Mononuclear cell (primary cell): Measurements from ENCODE around the gene PLEKHG5. TPM values are rescaled to one million over a fixed set of nuclear protein-coding genes. Genes with fewer than 3 reads are reported as not detected.
"Not testable (repeated sequence)": the region's sequence is repeated elsewhere in the genome, so short reads cannot be mapped to it uniquely, and the experiment has no call there.

Experiments used
- H3K27me3 ChIP-seq: 2 replicates; pipeline ENCODE4 v1.6.0; 2011; ENCODE audit warnings: low read length, control low read depth; ENCODE audit not compliant: insufficient read depth
- H3K4me1 ChIP-seq: 2 replicates; pipeline ENCODE4 v1.5.1; 2011; ENCODE audit warnings: mild to moderate bottlenecking, low read length, control low read depth; ENCODE audit not compliant: insufficient read depth
- H3K4me3 ChIP-seq: 2 replicates; pipeline ENCODE4 v1.5.1; 2011; ENCODE audit warnings: mild to moderate bottlenecking, low read length, moderate library complexity
- H3K9me3 ChIP-seq: 2 replicates; pipeline ENCODE4 v1.5.1; 2011; ENCODE audit warnings: low read depth, mild to moderate bottlenecking, control low read depth, low read length
- total RNA-seq: library from RNA; depleted of rRNA; stranded (reverse); fragments of >200 nt; gene quantifications from one replicate; pipeline ENCODE4 v1.2.3, GENCODE V29; 2012

The PLEKHG5 gene
- total RNA-seq, 1 donor, result 2.1 TPM

DNA sequence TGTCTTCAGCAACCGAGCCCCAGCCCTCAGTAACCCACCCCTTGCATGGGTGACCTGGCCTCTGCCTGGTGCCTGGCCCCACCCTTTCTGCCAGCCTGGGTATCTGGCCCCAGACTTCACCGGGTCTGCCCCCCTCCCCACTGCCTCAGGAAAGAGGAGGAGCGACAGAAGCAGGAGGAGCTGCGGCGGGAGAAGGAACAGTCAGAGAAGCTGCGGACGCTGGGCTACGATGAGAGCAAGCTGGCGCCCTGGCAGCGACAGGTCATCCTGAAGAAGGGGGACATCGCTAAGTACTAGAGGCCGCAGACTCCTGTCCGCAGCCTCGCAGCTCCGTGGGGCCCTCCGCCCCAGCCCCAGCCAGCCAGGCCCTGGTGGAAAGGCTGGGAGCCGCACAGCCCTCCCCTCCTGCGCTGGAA, 31.6 kb downstream of the PLEKHG5 start:
- Histone ChIP-seq H3K4me3 (peak overlapping the region; percentile 16), H3K4me1 (peaks cover 28% of the 10 kb centered on the region), H3K27me3 (no peaks in the 10 kb centered on the region), H3K9me3 (no peaks in the 10 kb centered on the region)

DNA sequence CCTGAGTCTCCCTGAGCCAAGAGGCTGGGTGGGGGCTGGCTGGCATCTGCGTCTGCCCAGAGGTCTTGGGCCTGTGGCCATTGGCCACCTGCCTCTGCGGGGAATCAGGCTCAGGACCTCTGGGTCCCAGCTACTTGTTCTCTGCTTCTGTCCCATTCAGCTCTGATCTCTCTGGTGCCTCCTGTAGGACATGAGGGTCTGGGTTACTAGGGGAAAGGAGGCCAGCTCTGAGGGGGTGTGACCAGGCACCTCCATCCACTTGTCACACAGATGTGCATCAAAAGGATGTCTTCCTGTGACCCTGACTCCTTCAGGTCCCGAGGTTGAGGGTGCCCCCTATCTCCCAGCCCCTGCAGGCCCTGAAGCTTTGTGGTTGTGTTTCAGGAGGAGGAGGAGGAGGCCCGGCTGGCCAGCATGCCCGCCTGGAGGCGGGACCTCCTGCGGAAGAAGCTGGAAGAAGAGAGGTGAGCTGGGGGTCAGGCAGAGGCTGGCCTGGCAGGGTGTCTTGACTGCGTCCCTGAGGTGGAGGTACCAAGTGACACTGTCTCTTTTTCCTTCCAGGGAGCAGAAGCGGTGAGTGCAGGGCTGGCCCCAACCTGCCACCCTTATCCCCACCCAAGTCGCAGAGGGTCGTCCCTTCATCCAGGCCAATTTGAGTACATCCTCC, 34.5 kb downstream of the PLEKHG5 start:
- H3K27me3 ChIP-seq, result no peaks in the 10 kb centered on the region

DNA sequence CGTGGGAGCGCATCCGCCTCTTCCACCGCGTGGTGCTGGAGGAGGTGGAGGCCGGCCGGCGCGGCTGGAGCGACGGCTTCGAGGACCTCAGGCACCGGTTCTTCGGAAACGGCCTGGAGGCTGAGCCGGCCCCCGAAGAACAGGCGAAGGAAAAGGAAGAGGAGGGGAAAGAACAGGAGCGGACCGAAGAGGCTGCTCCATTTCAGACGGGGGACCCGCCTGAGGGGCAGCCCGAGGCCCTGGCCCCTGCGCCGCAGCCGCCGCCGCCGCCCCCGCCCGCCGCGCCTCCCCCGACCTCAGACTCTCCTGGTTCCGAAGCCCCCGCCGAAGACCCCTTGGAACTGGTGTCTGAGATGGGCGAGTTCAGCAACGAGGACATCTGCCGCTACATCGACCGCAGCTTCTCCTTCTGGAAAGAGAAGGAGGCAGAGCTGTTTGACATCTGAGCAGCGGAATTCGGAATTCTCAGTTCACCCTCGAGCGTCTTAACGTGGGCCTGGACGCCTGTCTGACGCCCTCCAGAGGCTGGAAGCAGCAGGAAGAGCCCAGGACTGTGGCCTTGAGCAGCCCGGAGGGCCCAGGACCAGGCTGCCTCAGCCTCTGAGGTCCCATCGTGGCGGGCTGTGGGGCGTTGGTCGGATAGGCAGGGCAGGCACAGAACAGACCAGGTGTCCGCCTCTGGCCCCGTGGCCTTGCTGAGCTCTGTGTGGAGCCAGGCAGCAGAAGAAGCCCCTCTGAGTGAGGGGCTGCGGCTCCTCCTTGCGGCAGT, 35.5 kb downstream of the PLEKHG5 start:
- H3K4me3 ChIP-seq, H3K4me1 ChIP-seq, H3K27me3 ChIP-seq, H3K9me3 ChIP-seq: not testable (repeated sequence)

More for the DNA sequence above, 34.5 kb downstream of the PLEKHG5 start:
- H3K4me1 ChIP-seq, result peaks cover 15% of the 10 kb centered on the region
- no peak overlapping the region for H3K4me3 ChIP-seq
- H3K9me3 ChIP-seq, result no peaks in the 10 kb centered on the region

DNA sequence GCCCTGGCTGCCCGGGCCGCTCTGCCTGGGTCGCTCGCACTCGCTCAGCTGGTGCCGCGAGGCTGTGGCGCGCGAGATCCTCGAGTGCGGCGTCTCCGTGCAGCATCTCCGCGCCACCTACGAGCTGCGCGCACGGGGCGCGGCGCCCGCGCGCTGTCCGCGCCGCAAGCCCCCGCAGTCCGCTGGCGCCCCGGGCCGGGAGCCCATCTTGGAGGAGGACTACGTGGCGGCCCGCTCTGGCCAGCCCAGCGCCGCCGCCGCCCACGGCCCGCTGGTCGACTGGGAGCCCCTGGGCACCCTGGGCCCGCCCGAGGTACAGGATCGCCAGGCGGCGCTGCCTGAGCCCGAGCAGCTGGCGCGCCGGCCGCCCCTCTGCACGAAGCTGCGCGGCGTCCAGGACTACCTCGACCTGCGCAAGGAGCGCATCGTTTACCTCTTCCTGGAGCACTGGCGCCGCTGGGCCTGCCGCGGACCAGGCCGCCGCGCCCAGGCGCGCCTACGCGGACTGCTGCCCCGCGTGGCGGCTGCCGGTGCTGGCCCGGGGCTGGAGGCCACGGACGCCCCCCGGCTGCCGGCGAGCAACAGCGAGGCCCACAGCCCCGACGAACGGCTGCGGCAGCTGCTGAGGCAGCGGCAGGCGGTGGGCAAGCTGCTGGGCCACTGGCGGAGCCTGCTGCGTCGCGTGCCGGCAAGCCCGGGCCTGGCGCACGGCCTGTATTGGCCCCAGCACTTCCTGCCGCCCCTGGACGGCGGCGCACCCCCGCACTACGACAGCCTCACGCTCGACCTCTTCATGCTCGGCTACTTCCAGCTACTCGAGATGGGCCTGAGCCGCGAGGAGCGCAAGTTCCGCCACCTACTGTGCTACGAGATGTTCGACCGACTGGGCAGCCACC, 36.4 kb downstream of the PLEKHG5 start:
- no peaks in the 10 kb centered on the region for H3K4me1 ChIP-seq
- H3K27me3 ChIP-seq, result peaks cover under 1% of the 10 kb centered on the region
- no peaks in the 10 kb centered on the region for H3K9me3 ChIP-seq
- H3K4me3 ChIP-seq, result no peak overlapping the region

DNA sequence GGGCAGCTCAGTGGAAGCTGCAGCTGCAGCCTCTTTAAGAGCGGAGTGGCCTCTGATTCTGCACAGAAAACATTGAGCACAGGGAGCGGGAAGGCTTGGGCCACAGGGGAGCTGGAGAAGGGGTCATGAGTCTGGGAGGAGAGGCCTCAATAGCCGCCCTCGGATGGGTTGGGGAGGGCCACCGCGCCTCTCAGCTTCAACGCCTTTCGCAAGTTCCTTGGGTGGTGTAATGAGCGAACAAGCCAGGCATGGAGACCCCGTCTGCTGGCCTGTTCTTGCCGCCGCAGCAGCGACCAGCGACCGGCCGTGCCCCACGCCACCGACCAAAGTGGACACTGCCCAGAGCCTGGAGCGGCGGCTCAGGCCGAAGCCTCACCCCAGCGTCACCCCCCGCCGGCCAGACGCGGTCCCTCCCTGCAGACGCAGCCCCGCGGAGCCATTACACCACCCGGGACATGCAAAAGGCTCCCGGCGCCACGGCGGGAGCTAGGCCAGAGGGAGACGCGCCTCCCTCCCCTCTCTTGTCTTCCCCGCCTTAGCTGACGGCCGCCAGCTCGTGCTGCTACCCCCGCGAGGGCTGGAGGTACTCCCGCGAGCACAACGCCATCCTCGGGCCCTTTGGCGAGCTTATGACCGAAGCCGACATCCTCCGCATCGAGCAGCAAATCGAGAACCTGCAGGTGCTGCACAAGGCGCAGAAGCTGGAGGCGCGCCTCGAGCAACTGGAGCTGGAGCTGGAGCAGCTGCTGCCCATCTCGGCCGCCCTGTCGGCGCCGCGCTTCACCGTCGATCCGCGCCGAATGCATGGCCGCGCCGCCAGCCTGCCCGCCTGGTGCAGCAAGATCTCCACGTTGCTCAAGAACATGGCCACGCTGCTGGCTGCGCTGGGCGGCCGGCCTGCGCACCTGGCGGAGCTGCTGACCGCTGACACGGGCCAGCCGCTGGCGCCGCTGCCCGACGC, 37.3 kb downstream of the PLEKHG5 start:
- H3K9me3 ChIP-seq, H3K4me3 ChIP-seq, H3K4me1 ChIP-seq, H3K27me3 ChIP-seq: not testable (repeated sequence)

DNA sequence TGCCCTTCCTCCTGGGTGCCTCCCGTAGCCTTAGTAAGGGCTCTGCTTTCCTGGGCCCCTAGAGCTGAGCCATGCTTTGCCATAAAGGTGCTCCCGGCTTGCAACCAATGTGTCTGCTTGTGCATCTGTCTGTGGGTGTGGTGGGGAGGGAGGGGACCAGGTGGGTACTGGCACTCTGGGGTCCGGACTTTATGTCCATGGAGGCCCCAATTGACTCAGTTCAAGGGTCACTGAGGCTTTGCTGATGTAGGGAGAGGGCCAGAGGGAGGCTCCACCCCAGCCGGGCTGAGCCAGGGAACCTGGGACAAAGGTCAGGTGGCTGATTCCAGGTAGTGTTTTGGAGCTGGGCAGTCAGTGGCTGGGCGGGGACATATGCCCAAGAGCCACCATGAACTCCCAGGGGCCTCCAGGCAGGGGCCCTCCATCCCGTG, 40.5 kb downstream of the PLEKHG5 start:
- no peak overlapping the region for H3K4me3 ChIP-seq
- peaks cover 8% of the 10 kb centered on the region for H3K4me1 ChIP-seq
- H3K9me3 ChIP-seq, result no peaks in the 10 kb centered on the region
- peaks cover 11% of the 10 kb centered on the region for H3K27me3 ChIP-seq

DNA sequence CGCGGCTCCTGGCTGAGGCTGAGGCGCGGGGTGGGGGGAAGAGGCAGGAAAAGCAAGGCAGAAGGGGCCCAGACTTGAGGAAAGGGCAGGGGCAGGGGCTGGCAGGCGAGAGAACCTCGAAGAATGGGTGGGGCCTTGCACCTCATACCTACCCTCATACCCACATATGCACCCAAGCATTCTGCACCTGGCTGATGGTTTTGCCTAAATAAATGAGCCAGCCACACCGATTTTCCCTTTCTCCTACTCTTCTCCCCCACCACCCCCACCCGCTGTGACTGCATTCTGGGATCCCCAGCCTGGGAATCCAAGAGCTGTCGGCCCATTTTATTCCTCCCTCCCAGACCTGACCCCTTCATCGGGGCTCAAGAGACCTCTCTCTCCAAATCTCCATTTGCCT, 41.0 kb downstream of the PLEKHG5 start:
- H3K4me3 ChIP-seq, H3K9me3 ChIP-seq, H3K4me1 ChIP-seq: not testable (repeated sequence)
- peaks cover 11% of the 10 kb centered on the region for H3K27me3 ChIP-seq

DNA sequence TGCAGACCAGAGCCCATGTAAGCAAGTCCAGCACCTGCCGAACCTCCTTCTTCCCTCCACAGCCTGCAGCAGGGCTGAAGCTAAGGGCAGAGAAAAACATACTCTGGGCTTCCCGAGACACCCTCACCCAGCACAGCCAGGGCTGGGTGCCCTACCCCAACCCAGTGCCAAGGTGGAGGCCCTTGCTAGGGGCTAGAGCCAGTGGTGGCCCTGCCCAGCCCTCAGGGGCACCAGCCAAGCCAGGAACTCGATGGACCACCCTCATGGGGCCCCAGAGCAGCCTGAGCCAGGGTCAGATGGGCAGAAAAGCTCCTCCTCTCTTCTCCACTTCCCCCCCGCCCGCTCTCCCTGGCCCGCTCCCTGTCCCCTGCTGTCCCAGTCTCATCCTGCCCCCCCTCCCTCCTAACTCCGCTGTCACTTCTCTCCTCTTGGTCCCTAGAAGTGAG, 41.4 kb downstream of the PLEKHG5 start:
- peaks cover 8% of the 10 kb centered on the region for H3K4me1 ChIP-seq
- H3K27me3 ChIP-seq, result peaks cover 11% of the 10 kb centered on the region
- H3K4me3 ChIP-seq, result no peak overlapping the region
- no peaks in the 10 kb centered on the region for H3K9me3 ChIP-seq

DNA sequence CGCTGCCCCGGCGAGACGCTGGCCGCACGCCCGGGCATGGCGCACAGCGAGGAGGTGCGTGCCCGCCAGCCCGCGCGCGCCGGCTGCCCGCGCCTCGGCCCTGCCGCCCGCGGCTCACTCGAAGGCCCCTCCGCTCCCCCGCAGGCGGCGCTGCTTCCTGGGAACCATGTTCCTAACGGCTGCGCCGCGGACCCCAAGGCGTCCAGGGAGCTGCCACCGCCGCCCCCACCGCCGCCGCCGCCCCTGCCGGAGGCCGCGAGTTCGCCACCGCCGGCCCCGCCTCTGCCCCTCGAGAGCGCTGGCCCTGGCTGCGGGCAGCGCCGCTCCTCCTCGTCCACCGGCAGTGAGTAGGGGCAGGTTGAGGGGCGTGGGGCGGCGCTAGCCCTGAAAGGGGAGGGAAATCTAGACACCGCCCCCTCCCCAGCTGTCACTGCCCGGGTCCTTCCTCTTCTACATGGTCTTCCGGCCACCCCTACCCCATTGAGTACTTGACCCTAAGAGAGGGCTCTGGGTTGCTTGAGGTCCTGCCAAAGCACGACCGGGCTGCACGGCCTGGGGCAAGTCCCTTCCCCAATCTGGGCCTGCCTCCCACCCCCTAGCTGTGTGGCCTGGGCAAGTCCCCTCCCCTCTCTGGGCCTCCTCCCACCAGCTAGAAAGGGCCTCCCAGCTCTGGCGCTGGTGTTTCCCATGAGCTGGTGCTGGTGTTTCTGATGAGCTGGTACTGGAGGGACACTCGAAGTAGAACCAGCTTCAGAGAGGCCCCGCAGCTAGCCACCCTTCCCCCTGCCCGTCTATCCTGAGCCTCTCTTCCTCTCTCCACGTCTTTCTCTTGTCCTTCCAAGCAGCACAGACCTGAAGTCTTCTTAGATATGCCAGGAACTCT, 42.5 kb downstream of the PLEKHG5 start:
- Histone ChIP-seq H3K9me3 (no peaks in the 10 kb centered on the region), H3K27me3 (peaks cover 11% of the 10 kb centered on the region), H3K4me3 (no peak overlapping the region), H3K4me1 (peaks cover 8% of the 10 kb centered on the region)

DNA sequence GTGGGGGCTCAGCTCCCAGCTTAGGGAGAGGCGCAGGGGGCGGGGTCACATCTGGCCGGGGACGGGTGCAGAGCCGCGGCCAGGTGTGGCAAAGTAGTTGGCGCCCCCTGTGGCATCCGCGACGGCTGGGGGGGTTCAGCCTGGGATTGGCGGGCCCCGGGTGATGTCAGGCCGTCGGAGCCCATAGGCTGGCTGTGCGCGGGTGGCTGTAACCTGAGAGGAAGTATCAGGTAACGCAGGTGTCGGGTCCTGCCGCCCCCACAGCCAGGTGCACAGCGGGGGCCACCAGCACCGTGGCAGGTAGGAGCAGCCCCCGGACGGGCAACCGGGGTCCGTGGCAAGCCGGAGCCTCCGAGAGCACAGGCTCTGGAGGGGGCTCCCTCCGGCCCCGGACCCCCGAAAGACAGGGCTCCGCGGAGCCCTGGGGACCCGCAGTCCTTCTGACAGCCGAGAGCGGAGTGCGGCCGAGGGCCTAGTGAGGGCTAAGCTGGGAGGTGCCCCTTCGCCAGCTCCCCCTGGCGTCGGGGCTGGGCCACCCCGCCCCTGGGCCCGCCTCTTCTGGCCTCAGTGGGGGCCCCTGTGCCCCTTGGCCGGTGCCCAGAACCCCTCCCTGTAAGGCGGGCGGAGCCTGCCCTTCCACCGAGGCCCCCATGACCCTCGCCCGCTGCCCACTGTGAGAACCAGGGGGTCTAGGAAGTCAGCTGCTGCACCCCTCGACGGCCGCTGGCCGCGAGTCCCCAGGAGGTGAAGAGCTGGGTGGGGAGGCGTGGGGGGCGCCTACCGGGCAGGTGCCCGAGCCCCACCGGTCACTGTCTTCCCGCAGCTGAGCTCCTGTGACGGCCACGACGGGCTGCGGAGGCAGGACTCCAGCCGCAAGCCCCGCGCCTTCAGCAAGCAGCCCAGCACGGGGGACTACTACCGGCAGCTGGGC, 43.4 kb downstream of the PLEKHG5 start:
- Histone ChIP-seq H3K27me3 (peaks cover 11% of the 10 kb centered on the region), H3K4me1 (peaks cover 8% of the 10 kb centered on the region), H3K4me3 (no peak overlapping the region), H3K9me3 (no peaks in the 10 kb centered on the region)

DNA sequence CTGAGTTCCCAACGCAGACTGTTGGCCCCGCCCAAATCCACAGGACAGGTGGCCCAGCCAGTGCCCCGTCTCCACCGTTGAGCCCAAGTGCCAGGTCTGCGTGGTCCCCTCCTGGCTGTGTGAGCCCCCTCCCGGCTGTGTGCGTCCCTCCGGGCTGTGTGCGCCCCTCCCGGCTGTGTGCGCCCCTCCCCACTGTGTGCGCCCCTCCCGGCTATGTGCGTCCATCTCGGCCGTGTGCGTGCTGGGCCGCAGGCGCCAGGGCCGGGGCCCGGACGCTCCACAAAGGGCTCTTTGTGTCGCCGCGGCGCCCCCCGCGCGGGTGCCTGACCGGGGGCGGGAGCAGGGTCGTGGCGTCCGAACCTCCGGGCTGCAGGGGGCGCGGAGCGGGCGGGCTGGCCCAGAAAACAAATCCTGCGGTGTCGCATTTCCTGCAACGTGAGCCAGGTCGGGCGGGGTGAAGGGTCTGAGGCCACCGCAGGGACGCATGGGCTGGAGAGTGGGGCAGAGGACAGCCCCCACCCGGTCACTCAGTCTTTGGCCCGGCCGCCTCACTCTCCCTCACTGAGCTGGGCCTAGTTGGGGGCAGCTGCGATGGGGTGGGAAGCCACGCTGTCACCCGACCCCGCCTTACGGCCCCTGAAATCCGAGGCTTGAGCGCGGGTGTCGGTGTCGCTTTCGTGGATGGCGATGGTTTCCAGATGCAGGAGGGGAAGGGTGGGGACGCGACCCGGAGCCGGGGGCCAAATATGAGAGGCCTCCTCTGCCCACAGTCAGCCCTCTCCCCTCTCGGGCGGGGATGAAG, 44.2 kb downstream of the PLEKHG5 start:
- Histone ChIP-seq H3K9me3 (no peaks in the 10 kb centered on the region), H3K27me3 (peaks cover 11% of the 10 kb centered on the region), H3K4me1 (peaks cover 8% of the 10 kb centered on the region), H3K4me3 (no peak overlapping the region)

DNA sequence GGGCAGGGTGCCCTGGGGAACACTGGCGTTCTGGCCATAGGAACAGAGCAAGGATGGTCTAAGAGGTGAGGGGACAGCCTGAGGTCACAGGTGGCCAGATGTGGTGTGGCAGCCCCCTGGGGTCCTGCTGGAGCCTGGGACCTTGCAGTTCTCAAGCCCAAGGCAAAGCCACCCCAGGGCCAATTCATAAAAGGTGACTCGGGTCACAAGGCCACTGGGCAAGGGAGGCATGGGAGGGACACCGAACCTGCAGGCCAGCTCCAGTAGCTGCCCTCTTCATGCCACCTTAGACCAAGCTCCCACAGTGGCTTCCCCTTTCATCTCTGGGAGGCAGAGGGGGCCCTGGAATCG, 44.8 kb downstream of the PLEKHG5 start:
- Histone ChIP-seq H3K9me3 (no peaks in the 10 kb centered on the region), H3K4me3 (no peak overlapping the region), H3K4me1 (peaks cover 8% of the 10 kb centered on the region), H3K27me3 (peaks cover 11% of the 10 kb centered on the region)
